Mesenchymal stem cell (in vitro differentiated cells and primary cell): ENCODE data around the gene SPHK2.
"Not testable (repeated sequence)": the region's sequence is repeated elsewhere in the genome, so short reads cannot be mapped to it uniquely, and the experiment has no call there.

Source experiments
- DNase-seq: peaks from one replicate; pipeline ENCODE4 v3.0.0-alpha.2; 2013
- H2AFZ ChIP-seq: one replicate; pipeline ENCODE4 v1.6.1; 2013; ENCODE audit warnings: low read depth, mild to moderate bottlenecking, control low read depth, inconsistent platforms, low read length, moderate library complexity
- H2AK5ac ChIP-seq: 2 replicates; pipeline ENCODE4 v1.6.1; 2013; ENCODE audit warnings: low read length, moderate library complexity, mild to moderate bottlenecking, inconsistent platforms; ENCODE audit not compliant: severe bottlenecking
- H2BK120ac ChIP-seq: one replicate; pipeline ENCODE4 v1.6.1; 2013; ENCODE audit warnings: low read depth, mild to moderate bottlenecking, inconsistent platforms, low read length, moderate library complexity
- H2BK12ac ChIP-seq, 2 experiments: one replicate each; pipeline ENCODE4 v1.6.1; 2013; ENCODE audit warnings: inconsistent platforms in 2 of 2, low read length in 2 of 2, mild to moderate bottlenecking in 2 of 2, moderate library complexity in 2 of 2, control low read depth in 1 of 2
- H2BK15ac ChIP-seq: one replicate; pipeline ENCODE4 v1.6.1; 2013; ENCODE audit warnings: mild to moderate bottlenecking, low read depth, inconsistent platforms; ENCODE audit not compliant: poor library complexity, severe bottlenecking
- H2BK5ac ChIP-seq: 2 replicates; pipeline ENCODE4 v1.6.1; 2013; ENCODE audit warnings: low read depth, mild to moderate bottlenecking, low read length, control low read depth, inconsistent platforms; ENCODE audit not compliant: poor library complexity, severe bottlenecking
- H3K14ac ChIP-seq, 2 experiments: one replicate each; pipeline ENCODE4 v1.6.1; 2013; ENCODE audit warnings: inconsistent platforms in 2 of 2, low read length in 2 of 2, control low read depth in 1 of 2, mild to moderate bottlenecking in 1 of 2, moderate library complexity in 1 of 2
- H3K18ac ChIP-seq, 2 experiments: one replicate each; pipeline ENCODE4 v1.6.1; 2013; ENCODE audit warnings: inconsistent platforms in 2 of 2, low read length in 2 of 2, control low read depth in 1 of 2, low read depth in 1 of 2, mild to moderate bottlenecking in 1 of 2
- H3K23ac ChIP-seq, 2 experiments: one replicate each; pipeline ENCODE4 v1.6.1; 2013; ENCODE audit warnings: inconsistent platforms in 2 of 2, low read length in 2 of 2, mild to moderate bottlenecking in 2 of 2, moderate library complexity in 2 of 2, control low read depth in 1 of 2
- H3K27ac ChIP-seq: 2 replicates; pipeline ENCODE4 v1.5.1; 2013; ENCODE audit warnings: mild to moderate bottlenecking, moderate library complexity, low read length, control low read depth, inconsistent platforms; ENCODE audit not compliant: poor library complexity, severe bottlenecking
- H3K27me3 ChIP-seq, 2 experiments: 2 replicates each; pipeline versions ENCODE4 v1.6.1 to v1.7.0; 2013; ENCODE audit warnings: low read length in 2 of 2, mild to moderate bottlenecking in 2 of 2, moderate library complexity in 2 of 2, control low read depth in 1 of 2, inconsistent platforms in 1 of 2; ENCODE audit not compliant: control insufficient read depth in 1 of 2, insufficient read depth in 1 of 2
- H3K36me3 ChIP-seq, 2 experiments: 2 replicates each; pipeline versions ENCODE4 v1.6.1 to v1.7.0; 2013; ENCODE audit warnings: low read length in 2 of 2, control low read depth in 1 of 2, inconsistent platforms in 1 of 2, low read depth in 1 of 2, mild to moderate bottlenecking in 1 of 2; ENCODE audit not compliant: insufficient read depth in 2 of 2, control insufficient read depth in 1 of 2
- H3K4ac ChIP-seq, 2 experiments: one replicate each; pipeline ENCODE4 v1.6.1; 2013; ENCODE audit warnings: inconsistent platforms in 2 of 2, low read length in 2 of 2, mild to moderate bottlenecking in 2 of 2, moderate library complexity in 2 of 2, control low read depth in 1 of 2, low read depth in 1 of 2
- H3K4me1 ChIP-seq: 2 replicates; pipeline ENCODE4 v1.6.1; 2013; ENCODE audit warnings: low read depth, low read length, control low read depth; ENCODE audit not compliant: control insufficient read depth, insufficient read depth
- H3K4me2 ChIP-seq: 2 replicates; pipeline ENCODE4 v1.6.1; 2013; ENCODE audit warnings: low read length, mild to moderate bottlenecking, inconsistent platforms; ENCODE audit not compliant: poor library complexity, severe bottlenecking
- H3K4me3 ChIP-seq, 2 experiments: 2 replicates each; pipeline versions ENCODE4 v1.5.1 to v1.7.0; 2013; ENCODE audit warnings: low read length in 2 of 2, mild to moderate bottlenecking in 2 of 2, control low read depth in 1 of 2, low read depth in 1 of 2; ENCODE audit not compliant: insufficient read depth in 1 of 2
- H3K79me1 ChIP-seq: replicated peaks from 2 replicates; pipeline ENCODE4 v1.6.1; 2013; ENCODE audit warnings: mild to moderate bottlenecking, control low read depth, low read length, inconsistent platforms; ENCODE audit not compliant: poor library complexity, severe bottlenecking
- H3K9ac ChIP-seq: 2 replicates; pipeline ENCODE4 v1.7.0; 2013; ENCODE audit warnings: mild to moderate bottlenecking, low read length, moderate library complexity
- H3K9me3 ChIP-seq: 2 replicates; pipeline ENCODE4 v1.7.0; 2013; ENCODE audit warnings: mild to moderate bottlenecking, low read length; ENCODE audit not compliant: control insufficient read depth
- H4K8ac ChIP-seq: one replicate; pipeline ENCODE4 v1.6.1; 2013; ENCODE audit warnings: inconsistent platforms, mild to moderate bottlenecking, low read length, moderate library complexity
- H4K91ac ChIP-seq: one replicate; pipeline ENCODE4 v1.6.1; 2013; ENCODE audit warnings: mild to moderate bottlenecking, low read length, inconsistent platforms
- WGBS: methylation state at CpG from one replicate; pipeline ENCODE4 v1.1.7; 2013; ENCODE audit warnings: mixed read lengths; 5-methylcytosine and 5-hydroxymethylcytosine counted together

Gene SPHK2

DNA sequence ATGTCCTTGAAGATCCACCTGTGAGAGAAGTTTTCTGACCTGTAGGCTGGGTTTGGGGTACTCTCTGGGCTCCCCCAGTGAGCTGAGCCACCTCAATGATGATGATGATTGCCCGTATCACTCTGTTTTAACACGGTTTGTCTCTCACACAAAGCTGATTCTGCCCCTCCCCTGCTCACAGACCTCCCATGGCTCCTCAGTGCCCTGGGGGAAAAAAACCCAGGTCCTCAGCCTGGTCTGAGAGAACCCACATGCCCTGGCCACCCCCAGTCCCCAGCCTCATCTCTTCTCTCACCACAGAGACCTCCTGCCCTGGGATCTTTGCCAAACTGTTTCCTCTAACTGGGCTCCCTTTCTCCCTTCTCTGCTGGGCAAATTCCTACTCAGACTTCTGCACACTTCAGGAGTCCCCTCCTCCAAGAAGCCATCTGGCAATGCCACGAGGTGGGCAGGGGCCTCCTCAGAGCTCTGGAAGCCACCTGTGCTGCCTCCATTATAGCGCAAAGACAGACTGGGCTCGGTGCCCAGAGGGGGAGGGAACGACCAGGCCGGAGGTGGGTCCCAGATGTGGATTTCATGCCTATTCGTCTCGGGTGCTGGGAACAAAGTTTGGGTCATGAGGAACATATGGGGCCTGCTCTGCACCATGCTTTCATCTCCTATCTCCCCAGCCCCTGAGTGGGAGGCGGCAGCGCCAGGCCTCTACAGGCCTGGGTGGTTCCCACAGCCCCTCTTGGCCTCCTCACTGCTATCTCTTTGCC, 35.2 kb downstream of the SPHK2 start:
- Histone ChIP-seq H2AFZ (no peak overlapping the region), H3K18ac (peak overlapping the region in 1 of 2 experiments; percentile 4), H3K27me3 (peaks cover 0 to 3% of the 10 kb centered on the region in 2 experiments), H3K4me1 (peaks cover 18% of the 10 kb centered on the region), H2BK5ac (no peak overlapping the region), H3K27ac (no peak overlapping the region), H2BK120ac (no peak overlapping the region), H3K36me3 (no peaks in the 10 kb centered on the region), H3K4me2 (no peak overlapping the region), H3K9ac (no peak overlapping the region), H3K79me1 (no peaks in the 10 kb centered on the region), H3K4me3 (no peak overlapping the region), H4K91ac (no peak overlapping the region), H3K23ac (no peak overlapping the region), H2BK12ac (peak overlapping the region in 1 of 2 experiments; percentile 15), H2AK5ac (no peak overlapping the region), H3K9me3 (no peaks in the 10 kb centered on the region), H2BK15ac (no peak overlapping the region), H3K14ac (no peak overlapping the region), H3K4ac (no peak overlapping the region), H4K8ac (peak overlapping the region; percentile 55)
- DNase-seq = no peak
- WGBS = 75% methylated on average over 11 of the region's 11 CpGs

DNA sequence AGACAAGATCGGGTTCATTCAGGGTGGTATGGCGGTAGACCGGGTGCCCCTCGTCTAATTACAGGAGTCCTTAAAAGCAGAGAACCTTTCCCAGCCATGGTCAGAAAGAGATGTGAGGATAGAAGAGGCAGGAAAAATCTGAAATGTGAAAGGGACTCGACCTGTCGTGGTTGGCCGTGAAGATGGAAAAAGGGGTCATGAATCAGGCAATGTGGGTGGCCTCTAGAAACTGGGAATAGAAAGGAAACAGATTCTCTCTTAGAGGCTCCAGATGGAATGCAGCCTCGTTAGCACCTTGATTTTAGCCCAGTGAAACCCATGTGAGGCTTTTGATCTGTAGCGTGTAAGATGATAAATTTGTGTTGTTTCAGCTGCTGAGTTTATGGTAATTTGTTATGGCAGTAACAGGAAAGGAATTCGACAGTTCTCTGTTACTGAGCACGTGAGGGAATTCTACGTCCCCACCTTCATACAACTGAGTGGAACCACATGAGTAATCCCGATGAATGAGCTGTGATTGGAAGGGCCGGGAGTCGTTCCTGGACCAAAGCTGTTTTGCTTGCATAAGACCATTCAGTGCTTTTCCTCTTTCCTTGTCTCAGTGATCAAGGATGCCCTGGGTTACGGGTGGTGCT, 37.7 kb downstream of the SPHK2 start:
- Histone ChIP-seq H3K9ac (no peak overlapping the region), H3K4ac (peak overlapping the region in 1 of 2 experiments; percentile 60), H3K18ac (no peak overlapping the region), H2AK5ac (no peak overlapping the region), H3K79me1 (no peaks in the 10 kb centered on the region), H2BK5ac (peak overlapping the region; percentile 74), H4K8ac (no peak overlapping the region), H3K27me3 (peaks cover 0 to 3% of the 10 kb centered on the region in 2 experiments), H2BK120ac (no peak overlapping the region), H3K4me2 (peak overlapping the region; percentile 17), H3K4me1 (peaks cover 21% of the 10 kb centered on the region), H3K9me3 (no peaks in the 10 kb centered on the region), H3K23ac (no peak overlapping the region), H2BK15ac (no peak overlapping the region), H3K27ac (peak overlapping the region; percentile 69), H4K91ac (no peak overlapping the region), H2AFZ (no peak overlapping the region), H3K36me3 (no peaks in the 10 kb centered on the region), H2BK12ac (peak overlapping the region in 1 of 2 experiments; percentile 73), H3K4me3 (peak overlapping the region in 1 of 2 experiments; percentile 35), H3K14ac (no peak overlapping the region)
- WGBS = 34% methylated on average over 13 of the region's 16 CpGs
- DNase-seq = peak; percentile 87

- H3K14ac ChIP-seq, H3K9me3 ChIP-seq, H3K27me3 ChIP-seq, H3K4me3 ChIP-seq, H3K9ac ChIP-seq, H4K91ac ChIP-seq, H3K36me3 ChIP-seq, H2BK15ac ChIP-seq, H3K79me1 ChIP-seq, H2AK5ac ChIP-seq, H2BK5ac ChIP-seq, H2AFZ ChIP-seq, H3K23ac ChIP-seq, DNase-seq, H2BK120ac ChIP-seq, H3K4me2 ChIP-seq, H3K27ac ChIP-seq, H4K8ac ChIP-seq: not testable (repeated sequence)
- H2BK12ac ChIP-seq = peak overlapping the region in 1 of 2 experiments; percentile 50
- 95% methylated on average over 4 of the region's 5 CpGs for whole genome bisulfite sequencing
- H3K4ac ChIP-seq = peak overlapping the region in 1 of 2 experiments; percentile 28
- H3K18ac ChIP-seq = peak overlapping the region in 1 of 2 experiments; percentile 70
- peaks cover 21% of the 10 kb centered on the region for H3K4me1 ChIP-seq
Measured at GRCh38 chr19:48657828-48658227, 38.5 kb downstream of the SPHK2 start.

DNA sequence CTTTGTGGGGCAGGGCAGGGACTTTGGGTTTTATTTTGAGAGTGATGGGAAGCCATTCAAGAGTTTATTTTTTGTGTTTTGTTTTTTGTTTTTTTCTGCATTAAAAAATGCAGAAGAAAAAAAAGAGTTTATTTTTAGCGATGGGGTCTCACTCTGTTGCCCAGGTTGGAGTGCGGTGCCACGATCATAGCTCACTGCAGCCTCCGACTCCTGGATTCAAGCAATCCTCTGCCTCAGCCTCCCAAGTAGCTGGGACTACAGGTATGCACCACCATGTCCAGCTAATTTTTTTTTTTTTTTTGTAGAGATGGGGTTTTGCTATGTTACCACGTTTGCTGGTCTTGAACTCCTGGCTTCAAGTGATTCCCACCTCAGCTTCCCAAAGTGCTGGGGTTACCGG, 39.2 kb downstream of the SPHK2 start:
- H2AFZ ChIP-seq = no peak overlapping the region
- H3K9me3 ChIP-seq = no peaks in the 10 kb centered on the region
- H3K27ac ChIP-seq = no peak overlapping the region
- H3K4me3 ChIP-seq = no peak overlapping the region
- no peak overlapping the region for H2BK12ac ChIP-seq
- DNase-seq = no peak
- no peak overlapping the region for H3K23ac ChIP-seq
- no peak overlapping the region for H2AK5ac ChIP-seq
- H4K91ac ChIP-seq = no peak overlapping the region
- WGBS = 99% methylated on average over 6 of the region's 6 CpGs
- no peak overlapping the region for H3K4me2 ChIP-seq
- H4K8ac ChIP-seq = no peak overlapping the region
- no peak overlapping the region for H2BK120ac ChIP-seq
- no peak overlapping the region for H3K9ac ChIP-seq
- H3K14ac ChIP-seq = no peak overlapping the region
- H3K4ac ChIP-seq = no peak overlapping the region
- no peak overlapping the region for H2BK5ac ChIP-seq
- H3K79me1 ChIP-seq = no peaks in the 10 kb centered on the region
- H3K36me3 ChIP-seq = no peaks in the 10 kb centered on the region
- no peak overlapping the region for H2BK15ac ChIP-seq
- H3K18ac ChIP-seq = no peak overlapping the region
- H3K4me1 ChIP-seq = peaks cover 19% of the 10 kb centered on the region
- H3K27me3 ChIP-seq = peaks cover 0 to 3% of the 10 kb centered on the region in 2 experiments
